AG09319 (cell line): Measurements from ENCODE around the gene MRPL54.

Experiments
- DNase-seq: peaks from one replicate; pipeline ENCODE4 v3.0.0-alpha.2; 2010; ENCODE audit warnings: low read depth; ENCODE audit errors: extremely low read depth
- TF ChIP-seq, protein P1 (sequence below): IDR thresholded peaks from 2 replicates; pipeline ENCODE4 v1.5.1; 2011; ENCODE audit warnings: low read depth, mild to moderate bottlenecking, inconsistent platforms, low read length, moderate library complexity

Gene MRPL54

DNA sequence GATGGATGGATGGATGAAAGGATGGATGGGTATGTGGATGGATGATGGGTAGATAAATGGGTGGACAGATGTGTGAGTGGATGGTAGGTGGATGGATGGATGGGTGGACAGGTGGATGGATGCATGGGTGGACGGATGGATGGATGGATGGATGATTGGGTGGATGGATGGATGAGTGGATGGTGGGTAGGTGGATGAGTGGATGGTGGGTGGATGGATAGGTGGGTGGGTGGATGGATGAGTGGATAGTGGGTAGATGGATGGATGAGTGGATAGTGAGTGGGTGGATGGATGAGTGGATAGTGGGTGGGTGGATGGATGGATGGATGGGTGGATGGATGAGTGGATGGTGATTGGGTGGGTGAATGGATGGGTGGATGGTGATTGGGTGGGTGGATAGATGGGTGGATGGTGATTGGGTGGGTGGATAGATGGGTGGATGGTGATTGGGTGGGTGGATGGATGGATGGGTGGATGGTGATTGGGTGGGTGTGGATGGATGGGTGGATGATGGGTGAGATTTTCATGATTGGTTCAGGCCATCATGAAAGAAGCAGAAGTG lies 14.1 kb downstream of the MRPL54 start:
- DNase-seq: no peak
- TF ChIP-seq, protein P1, sequence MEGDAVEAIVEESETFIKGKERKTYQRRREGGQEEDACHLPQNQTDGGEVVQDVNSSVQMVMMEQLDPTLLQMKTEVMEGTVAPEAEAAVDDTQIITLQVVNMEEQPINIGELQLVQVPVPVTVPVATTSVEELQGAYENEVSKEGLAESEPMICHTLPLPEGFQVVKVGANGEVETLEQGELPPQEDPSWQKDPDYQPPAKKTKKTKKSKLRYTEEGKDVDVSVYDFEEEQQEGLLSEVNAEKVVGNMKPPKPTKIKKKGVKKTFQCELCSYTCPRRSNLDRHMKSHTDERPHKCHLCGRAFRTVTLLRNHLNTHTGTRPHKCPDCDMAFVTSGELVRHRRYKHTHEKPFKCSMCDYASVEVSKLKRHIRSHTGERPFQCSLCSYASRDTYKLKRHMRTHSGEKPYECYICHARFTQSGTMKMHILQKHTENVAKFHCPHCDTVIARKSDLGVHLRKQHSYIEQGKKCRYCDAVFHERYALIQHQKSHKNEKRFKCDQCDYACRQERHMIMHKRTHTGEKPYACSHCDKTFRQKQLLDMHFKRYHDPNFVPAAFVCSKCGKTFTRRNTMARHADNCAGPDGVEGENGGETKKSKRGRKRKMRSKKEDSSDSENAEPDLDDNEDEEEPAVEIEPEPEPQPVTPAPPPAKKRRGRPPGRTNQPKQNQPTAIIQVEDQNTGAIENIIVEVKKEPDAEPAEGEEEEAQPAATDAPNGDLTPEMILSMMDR: no peak

DNA sequence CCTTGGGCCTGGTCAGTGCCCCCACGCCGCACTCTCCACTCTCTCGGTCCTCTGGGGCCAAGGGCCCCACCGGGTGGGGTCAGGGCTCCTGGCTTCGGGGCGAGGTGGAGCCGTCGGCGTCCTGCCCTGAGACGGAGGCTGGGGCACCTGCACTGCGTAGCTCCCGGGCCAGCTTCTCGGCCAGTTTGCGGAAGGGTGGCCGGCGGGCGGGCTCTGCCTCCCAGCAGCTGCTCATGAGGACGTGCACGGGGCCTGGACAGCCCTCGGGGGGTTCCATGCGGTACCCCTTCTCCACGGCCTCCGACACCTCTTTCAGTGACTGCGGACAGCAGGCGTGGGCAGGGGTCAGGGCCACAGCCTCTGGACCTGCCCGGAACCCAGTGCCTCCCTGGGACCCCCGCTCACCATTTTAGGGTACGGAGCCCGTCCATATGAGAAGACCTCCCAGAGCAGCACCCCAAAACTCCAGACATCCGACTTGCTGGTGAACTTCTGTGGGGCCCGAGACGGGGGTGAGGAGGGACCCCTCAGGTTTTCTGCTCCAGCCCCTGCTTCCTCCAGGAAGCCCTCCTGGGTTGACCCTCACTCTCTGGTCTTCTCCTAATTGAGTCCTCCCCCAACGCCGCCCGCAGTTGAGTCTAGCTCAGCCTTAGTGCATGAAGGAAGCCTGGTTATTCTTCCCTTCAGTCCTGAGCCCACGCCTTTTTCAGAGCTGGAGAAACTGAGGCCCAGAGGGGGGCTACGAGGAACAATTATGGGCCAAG lies 15.8 kb downstream of the MRPL54 start:
- DNase-seq: no peak
- TF ChIP-seq, protein P1: no peak

DNA sequence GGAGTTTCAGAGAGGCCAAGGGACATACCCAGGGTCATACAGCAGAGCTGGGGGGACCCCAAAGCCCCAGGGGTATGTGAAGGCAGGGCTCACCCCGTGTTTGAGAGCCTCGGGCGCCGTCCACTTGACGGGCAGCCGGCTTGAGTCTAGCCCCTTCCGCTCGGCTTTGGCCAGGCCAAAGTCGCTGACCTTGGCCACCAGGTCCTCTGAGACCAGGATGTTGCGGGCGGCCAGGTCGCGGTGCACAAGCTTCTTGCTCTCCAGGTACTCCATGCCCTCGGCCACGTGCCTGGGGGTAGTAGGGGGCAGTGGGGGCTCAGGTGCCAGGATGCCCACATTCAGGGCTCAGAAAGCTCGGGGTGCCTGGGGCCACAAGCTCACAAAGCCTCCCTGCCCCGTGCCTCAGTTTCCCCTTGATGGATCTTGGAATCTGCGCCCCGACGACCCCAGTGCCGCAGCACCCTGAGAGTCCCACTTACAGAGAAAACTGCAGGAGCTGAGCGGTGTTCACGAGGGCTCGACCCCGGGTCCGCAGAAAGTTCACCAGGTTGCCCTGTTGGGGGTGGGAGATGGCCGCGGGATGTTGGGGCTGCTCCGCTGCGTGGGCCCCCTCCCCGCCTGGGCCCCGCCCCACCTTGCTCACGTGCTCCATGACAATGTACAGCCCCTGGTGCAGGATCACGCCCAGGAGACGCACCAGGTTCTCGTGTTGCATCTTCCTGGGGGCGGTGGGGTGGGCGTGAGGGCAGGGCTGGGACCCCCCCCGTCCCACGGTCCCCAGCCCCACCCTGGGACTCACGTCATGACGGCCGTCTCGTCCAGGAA lies 16.6 kb downstream of the MRPL54 start:
- TF ChIP-seq, protein P1: no peak
- DNase-seq: no peak

DNA sequence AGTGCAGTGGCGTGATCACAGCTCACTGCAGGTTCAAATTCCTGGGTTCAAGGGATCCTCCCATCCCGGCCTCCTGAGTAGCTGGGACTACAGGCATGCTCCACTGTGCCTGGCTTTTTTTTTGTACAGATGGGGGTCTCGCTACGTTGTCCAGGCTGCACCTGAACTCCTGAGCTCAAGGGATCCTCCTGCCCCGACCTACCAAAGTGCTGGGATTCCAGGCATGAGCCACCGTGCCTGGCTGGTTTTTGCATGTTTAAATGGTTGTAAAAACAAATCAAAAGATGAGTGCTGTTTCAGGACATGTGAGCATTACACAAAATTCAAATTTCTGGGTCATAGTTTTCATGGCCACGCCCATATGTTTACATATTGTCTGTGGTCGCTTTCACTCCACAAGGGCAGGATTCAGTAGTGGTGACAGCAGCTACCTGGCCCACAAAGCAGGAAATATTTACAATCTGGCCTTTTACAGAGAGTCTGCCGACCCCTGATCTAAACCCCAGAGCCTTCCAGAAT lies 18.4 kb downstream of the MRPL54 start:
- no peak for DNase-seq
- TF ChIP-seq, protein P1: no peak

DNA sequence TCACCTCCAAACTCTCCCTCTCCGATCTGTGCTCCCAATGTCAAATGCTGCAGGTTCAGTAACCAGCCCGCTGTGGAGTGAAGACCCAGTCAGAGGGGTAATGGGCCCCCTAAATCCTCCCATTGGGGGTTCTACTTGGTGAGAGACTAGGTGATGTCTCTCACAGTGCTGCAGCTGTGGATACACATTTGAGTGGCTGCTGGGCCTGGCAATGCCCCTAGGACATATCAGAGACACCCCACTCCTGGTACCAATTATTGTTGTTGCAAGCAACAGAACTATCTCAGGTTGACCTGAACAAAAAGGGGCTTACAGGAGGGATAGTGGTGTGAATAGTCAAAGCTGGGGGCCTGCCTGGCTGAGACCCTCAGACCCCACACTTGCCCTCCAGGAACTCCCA lies 19.1 kb downstream of the MRPL54 start:
- DNase-seq: no peak
- TF ChIP-seq, protein P1: no peak

DNA sequence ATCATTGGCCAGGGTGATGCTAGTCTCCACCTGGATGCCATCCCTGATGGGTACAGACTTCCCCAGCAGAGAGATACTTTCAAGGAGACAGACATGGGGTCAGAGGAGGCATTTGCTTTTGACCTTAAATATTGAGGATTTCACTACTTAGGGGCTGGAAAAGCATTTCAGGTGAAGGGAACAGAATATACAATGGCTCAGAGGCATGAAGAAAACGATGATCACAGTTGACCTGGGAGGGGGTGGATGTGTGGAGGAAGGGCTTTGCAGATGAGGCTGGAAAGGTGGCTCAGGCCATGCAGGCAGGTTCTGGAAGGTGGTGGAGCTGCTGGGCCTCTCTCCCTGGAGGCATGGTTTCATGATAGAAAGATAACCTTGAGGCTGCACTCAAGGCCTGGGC lies 19.8 kb downstream of the MRPL54 start:
- DNase-seq: no peak

More for the DNA sequence above, 19.8 kb downstream of the MRPL54 start:
- TF ChIP-seq, protein P1: no peak
